RWPE1 (cell line): Measurements from ENCODE around the gene PRR5L.
A peak's percentile ranks its signal among the peaks of the same experiment; 100 is the strongest.

ENCODE experiments used
- CTCF ChIA-PET: fragments of 350-600 bp; sonication (Branson Sonifier 250); formaldehyde crosslinking; extraction: SDS; loops from one replicate; lab custom pipeline; 2021; lab: Yijun Ruan, JAX
- POLR2A ChIA-PET: fragments of 400-600 bp; formaldehyde crosslinking; extraction: SDS; loops from one replicate; lab custom pipeline; 2020; ENCODE audit warnings: antibody characterized with exemption; ENCODE audit not compliant: low non-redundant PET; lab: Yijun Ruan, JAX
- DNase-seq: peaks from one replicate; pipeline ENCODE4 v3.0.0; 2012; ENCODE audit warnings: low spot score
- H3K27ac ChIP-seq: fragments of 450-650 bp; 2 replicates; pipeline ENCODE4 v1.5.1; 2017
- TF ChIP-seq, protein P1 (sequence below): fragments of 450-650 bp; conservative IDR thresholded peaks from 2 replicates; pipeline ENCODE4 v1.5.1; 2017; ENCODE audit warnings: low read depth, mild to moderate bottlenecking

The PRR5L gene

DNA sequence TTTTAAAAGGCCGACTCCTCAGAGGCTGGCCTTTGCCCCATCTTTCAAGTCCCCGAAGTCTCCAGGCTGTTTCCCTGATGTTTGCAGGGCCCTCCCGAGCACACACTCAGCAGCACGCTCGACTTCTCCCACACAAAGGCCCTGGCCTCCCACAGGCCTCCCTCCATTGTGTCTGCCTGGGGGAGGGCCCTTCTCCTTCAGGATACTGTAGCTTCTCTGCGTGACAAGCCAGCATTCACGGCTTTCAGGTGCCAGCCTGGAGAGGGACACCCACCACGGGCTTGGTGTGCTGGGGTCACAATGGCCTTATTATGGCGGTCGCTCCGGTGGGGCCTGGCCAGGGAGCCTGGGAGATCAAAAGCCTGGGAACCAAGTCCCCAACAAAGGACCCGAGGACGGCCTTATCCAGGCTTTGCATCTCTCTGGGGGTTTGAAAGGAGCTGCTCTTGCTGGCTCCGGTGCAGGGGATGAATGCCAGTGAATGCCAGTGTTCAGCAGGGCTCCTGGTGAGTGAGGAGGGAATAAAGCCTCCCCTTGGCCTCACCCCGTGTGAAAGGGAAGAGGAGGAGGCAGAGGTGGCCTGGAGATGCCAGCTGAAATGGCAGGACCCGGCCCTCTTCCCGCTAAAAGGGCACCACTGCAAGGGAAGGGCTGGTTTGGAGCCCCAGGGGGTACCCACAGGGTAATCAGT, 159.0 kb downstream of the PRR5L start:
- TF ChIP-seq, protein P1, sequence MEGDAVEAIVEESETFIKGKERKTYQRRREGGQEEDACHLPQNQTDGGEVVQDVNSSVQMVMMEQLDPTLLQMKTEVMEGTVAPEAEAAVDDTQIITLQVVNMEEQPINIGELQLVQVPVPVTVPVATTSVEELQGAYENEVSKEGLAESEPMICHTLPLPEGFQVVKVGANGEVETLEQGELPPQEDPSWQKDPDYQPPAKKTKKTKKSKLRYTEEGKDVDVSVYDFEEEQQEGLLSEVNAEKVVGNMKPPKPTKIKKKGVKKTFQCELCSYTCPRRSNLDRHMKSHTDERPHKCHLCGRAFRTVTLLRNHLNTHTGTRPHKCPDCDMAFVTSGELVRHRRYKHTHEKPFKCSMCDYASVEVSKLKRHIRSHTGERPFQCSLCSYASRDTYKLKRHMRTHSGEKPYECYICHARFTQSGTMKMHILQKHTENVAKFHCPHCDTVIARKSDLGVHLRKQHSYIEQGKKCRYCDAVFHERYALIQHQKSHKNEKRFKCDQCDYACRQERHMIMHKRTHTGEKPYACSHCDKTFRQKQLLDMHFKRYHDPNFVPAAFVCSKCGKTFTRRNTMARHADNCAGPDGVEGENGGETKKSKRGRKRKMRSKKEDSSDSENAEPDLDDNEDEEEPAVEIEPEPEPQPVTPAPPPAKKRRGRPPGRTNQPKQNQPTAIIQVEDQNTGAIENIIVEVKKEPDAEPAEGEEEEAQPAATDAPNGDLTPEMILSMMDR: no peak
- ChIA-PET CTCF (no interaction called here), POLR2A (no interaction called here)
- no peak for DNase-seq
- peak overlapping the region; percentile 69 for H3K27ac ChIP-seq

DNA sequence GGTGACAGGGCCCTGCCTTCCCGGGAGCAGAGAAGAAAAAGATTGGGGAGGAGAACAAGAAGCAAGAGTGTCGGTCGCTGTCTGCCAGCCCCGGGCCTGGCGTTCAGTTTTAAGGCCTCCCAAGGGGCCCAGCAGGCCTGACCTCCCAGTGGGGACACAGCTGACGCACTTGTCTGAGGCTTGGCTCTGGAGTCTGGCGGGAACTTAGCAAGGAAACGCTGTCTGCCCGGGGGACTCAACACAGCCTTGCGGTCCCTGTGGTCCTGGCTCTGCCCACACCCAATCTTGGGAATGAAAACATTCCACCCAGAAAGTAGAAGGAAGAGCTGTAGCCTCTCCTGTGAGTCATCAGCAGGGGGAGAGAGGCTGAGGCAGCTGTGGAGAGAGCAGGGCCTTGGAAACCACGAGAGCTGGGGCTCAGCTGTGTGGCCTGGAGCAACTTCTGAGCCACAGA, 159.6 kb downstream of the PRR5L start:
- peak; percentile 14 for DNase-seq
- H3K27ac ChIP-seq: peak overlapping the region; percentile 69
- ChIA-PET CTCF (no interaction called here), POLR2A (no interaction called here)
- TF ChIP-seq, protein P1: no peak

DNA sequence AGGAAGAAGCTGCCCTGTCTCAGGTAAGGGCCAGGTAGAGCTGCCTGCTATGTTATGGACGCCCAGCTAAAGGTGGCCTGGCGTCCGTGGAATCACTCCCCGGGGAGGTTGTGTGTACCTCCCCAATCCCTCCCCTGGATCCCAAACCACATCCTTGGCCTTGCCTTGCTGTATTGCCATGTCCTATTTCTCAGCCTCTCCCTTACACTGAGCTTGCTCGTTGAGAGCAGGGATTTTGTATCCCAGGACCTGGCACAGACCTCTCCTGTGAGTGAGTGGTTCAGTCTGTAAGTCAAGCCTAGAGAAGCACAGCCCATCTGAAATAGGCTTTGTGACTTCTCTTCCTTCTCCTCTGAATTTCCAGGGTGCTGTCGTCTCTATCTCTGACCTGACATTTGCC, 160.1 kb downstream of the PRR5L start:
- ChIA-PET POLR2A (no interaction called here), CTCF (no interaction called here)
- DNase-seq: no peak
- H3K27ac ChIP-seq: peak overlapping the region; percentile 69
- TF ChIP-seq, protein P1: no peak

DNA sequence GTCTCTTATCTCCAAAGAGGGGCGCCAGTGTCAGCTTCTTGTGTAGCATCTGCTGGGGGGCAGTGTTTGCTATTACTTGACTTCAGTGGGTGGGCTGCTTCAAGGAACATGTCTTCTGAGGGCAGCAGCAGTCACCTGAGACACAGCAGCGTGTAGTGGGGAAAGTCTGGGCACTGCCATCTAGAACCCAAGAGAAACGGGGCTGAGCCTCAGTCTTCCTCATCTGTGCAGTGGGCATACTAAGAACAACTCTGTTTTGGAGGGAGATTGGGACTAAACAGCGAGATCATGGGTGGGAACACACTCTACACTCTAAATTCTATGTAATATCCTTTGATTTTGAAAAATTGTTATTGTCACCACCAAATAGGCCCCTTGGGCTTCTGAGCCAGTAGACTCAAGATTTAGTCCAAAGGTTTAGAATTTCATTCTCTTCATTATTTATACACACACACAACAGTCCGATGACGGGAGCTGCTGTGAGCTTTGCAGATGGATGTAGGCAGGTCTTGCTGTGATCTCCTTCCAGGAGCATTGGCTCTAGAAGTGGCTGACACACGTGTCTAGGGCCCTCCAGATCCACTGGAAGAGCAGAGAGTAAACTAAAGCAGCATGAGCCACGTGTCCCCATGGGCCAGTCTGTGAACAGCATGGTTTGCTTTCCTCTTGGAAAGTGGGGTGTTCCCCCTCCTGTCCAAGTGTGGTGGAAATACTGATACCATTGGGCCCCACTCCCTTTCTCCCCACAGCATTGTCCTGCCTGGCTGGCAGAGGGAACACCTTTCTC, 162.2 kb downstream of the PRR5L start:
- no peak overlapping the region for H3K27ac ChIP-seq
- CTCF ChIA-PET: no interaction called here
- POLR2A ChIA-PET: no interaction called here
- DNase-seq: no peak
- TF ChIP-seq, protein P1: no peak

DNA sequence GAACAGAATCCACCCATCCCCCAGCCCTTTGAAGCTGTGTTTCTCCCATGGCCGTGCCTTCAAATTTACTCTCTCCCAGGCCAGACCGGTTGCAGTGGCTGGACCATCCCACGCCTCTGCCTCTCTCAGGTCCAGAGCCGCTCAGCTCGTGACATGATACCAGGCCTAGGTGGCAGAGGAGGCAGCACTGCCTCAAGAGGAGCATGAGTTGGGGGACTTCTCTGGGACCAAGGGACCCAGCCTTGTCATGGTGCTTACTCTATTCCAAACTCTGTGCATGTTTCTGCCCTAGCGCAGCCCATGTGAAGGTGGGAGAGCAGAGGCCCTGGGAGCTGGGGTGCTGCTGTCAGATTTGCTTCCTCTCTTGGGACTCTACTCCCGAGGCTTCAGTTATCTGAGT, 163.0 kb downstream of the PRR5L start:
- no peak for DNase-seq
- POLR2A ChIA-PET: no interaction called here
- TF ChIP-seq, protein P1: no peak
- CTCF ChIA-PET: no interaction called here
- H3K27ac ChIP-seq: no peak overlapping the region

DNA sequence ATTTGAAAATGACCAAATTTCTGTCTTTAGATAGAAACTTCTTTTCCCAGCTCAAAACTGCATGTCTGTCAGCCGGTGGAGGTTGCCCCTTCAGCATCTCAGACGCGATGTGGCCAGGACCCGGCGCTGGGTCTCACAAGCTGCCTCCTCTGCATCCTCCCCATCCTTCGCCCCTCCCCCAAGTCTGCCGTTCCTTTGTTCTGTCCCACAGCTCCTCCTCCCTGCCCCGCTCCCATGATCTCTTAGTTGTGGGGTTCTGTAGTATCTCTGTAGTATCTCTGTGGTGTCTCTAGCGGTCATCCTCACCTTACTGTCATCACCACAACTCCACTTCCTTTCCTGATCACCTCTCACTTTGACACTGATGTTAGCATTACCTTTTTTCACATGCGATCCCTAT, 164.1 kb downstream of the PRR5L start:
- TF ChIP-seq, protein P1: no peak
- ChIA-PET CTCF (interaction anchor here (0.6 kb wide), 1 partner anchor 57 kb away, joined by 3 read pairs; no protein-coding TSS in a partner anchor), POLR2A (no interaction called here)
- H3K27ac ChIP-seq: no peak overlapping the region
- DNase-seq: no peak
